HUES48 (cell line): ENCODE measurements around the gene CD300LB.
"Not testable (repeated sequence)": the region's sequence is repeated elsewhere in the genome, so short reads cannot be mapped to it uniquely, and the experiment has no call there.

Source experiments
- H3K27ac ChIP-seq: one replicate; pipeline ENCODE4 v1.7.0; 2013; ENCODE audit warnings: low read depth, low read length, inconsistent platforms
- H3K27me3 ChIP-seq: 2 replicates; pipeline ENCODE4 v1.6.1; 2013; ENCODE audit warnings: mild to moderate bottlenecking, low read length; ENCODE audit not compliant: control insufficient read depth, insufficient read depth
- H3K36me3 ChIP-seq: 2 replicates; pipeline ENCODE4 v1.6.1; 2013; ENCODE audit warnings: low read length; ENCODE audit not compliant: control insufficient read depth, insufficient read depth
- H3K4me1 ChIP-seq: 2 replicates; pipeline ENCODE4 v1.6.1; 2013; ENCODE audit warnings: mild to moderate bottlenecking, low read length; ENCODE audit not compliant: control insufficient read depth, insufficient read depth
- H3K4me3 ChIP-seq: 2 replicates; pipeline ENCODE4 v1.5.1; 2013; ENCODE audit warnings: mild to moderate bottlenecking, low read depth, low read length
- H3K9ac ChIP-seq: 2 replicates; pipeline ENCODE4 v1.6.1; 2013; ENCODE audit warnings: mild to moderate bottlenecking, low read depth, low read length, moderate library complexity
- H3K9me3 ChIP-seq: 2 replicates; pipeline ENCODE4 v1.6.1; 2013; ENCODE audit warnings: low read length; ENCODE audit not compliant: control insufficient read depth, insufficient read depth

The CD300LB gene

DNA sequence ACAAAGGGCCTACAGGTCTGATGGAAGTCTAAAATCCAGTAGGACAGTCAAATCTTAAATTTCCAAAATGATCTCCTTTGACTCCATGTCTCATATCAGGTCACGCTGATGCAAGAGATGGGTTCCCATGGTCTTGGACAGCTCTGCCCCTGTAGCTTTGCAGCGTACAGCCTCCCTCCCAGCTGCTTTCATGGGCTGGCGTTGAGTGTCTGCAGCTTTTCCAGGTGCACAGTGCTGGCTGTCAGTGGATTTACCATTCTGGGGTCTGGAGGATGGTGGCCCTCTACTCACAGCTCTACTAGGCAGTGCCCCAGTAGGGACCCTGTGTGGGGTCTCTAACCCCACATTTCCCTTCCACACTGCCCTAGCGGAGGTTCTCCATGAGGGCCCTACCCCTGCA lies 43.0 kb downstream of the CD300LB start:
- H3K9me3 ChIP-seq, result not testable (repeated sequence)

GRCh38 chr17:74485841-74486240 lies 45.4 kb downstream of the CD300LB start:
- Histone ChIP-seq H3K27ac (no peak overlapping the region), H3K27me3 (no peaks in the 10 kb centered on the region), H3K4me1 (no peaks in the 10 kb centered on the region), H3K9ac (no peak overlapping the region), H3K9me3 (no peaks in the 10 kb centered on the region), H3K36me3 (no peaks in the 10 kb centered on the region), H3K4me3 (no peak overlapping the region)

More for the DNA sequence above, 43.0 kb downstream of the CD300LB start:
- H3K4me3 ChIP-seq, H3K9ac ChIP-seq, H3K36me3 ChIP-seq, H3K27ac ChIP-seq, H3K27me3 ChIP-seq, H3K4me1 ChIP-seq: not testable (repeated sequence)

- no peaks in the 10 kb centered on the region for H3K9me3 ChIP-seq
- H3K36me3 ChIP-seq, result no peaks in the 10 kb centered on the region
- no peaks in the 10 kb centered on the region for H3K27me3 ChIP-seq
- no peak overlapping the region for H3K27ac ChIP-seq
- H3K4me3 ChIP-seq, result no peak overlapping the region
- no peaks in the 10 kb centered on the region for H3K4me1 ChIP-seq
- no peak overlapping the region for H3K9ac ChIP-seq
Observed at GRCh38 chr17:74485022-74485743, 46.1 kb downstream of the CD300LB start.

- Histone ChIP-seq H3K9ac (no peak overlapping the region), H3K36me3 (no peaks in the 10 kb centered on the region), H3K4me1 (no peaks in the 10 kb centered on the region), H3K27me3 (no peaks in the 10 kb centered on the region), H3K4me3 (no peak overlapping the region), H3K9me3 (no peaks in the 10 kb centered on the region), H3K27ac (no peak overlapping the region)
Observed at GRCh38 chr17:74484066-74484465, 47.2 kb downstream of the CD300LB start.

- no peaks in the 10 kb centered on the region for H3K4me1 ChIP-seq
- no peaks in the 10 kb centered on the region for H3K27me3 ChIP-seq
- no peak overlapping the region for H3K27ac ChIP-seq
- H3K9me3 ChIP-seq, result no peaks in the 10 kb centered on the region
- H3K9ac ChIP-seq, result no peak overlapping the region
- H3K36me3 ChIP-seq, result no peaks in the 10 kb centered on the region
- no peak overlapping the region for H3K4me3 ChIP-seq
Observed at GRCh38 chr17:74481621-74482020, 49.7 kb downstream of the CD300LB start.

GRCh38 chr17:74480290-74480689 lies 51.0 kb downstream of the CD300LB start:
- no peaks in the 10 kb centered on the region for H3K4me1 ChIP-seq
- no peak overlapping the region for H3K4me3 ChIP-seq
- H3K36me3 ChIP-seq, result no peaks in the 10 kb centered on the region
- no peak overlapping the region for H3K9ac ChIP-seq
- H3K27me3 ChIP-seq, result no peaks in the 10 kb centered on the region
- peaks cover 8% of the 10 kb centered on the region; the same call in 1 of the 2 replicates for H3K9me3 ChIP-seq
- no peak overlapping the region for H3K27ac ChIP-seq

DNA sequence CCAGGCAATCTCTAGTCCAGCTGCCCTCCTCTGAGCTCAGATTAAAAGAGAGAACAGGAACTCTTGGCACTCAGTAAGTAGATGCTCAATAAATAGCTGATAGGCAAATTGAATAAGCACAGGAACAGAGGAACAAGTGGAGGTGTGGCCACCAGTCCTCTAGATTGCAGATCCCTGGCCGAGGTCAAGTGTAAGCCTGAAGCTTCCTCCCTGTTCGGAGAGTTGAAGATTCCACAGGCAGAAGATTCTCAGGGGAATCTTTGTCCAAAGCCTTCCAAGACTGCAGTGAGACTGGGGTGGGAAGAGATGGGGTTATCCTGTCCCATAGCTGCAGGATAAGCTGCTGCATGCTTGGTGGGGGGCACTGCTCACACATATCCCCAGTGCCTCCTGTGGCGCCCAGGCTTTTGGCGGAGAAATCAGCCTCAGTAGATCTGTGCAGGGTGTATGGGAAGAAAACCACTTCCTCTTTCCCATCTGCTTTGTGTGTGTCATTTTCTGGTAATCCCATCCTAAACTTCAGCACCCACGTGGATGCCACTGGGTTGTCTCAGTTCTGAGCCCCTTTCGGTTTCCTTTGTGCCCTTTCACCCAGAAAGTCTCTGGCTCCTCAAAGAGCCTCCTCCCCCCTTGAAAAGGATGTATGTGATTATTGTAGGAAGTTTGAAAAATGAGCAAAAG lies 52.7 kb downstream of the CD300LB start:
- no peak overlapping the region for H3K9ac ChIP-seq
- H3K27ac ChIP-seq, result no peak overlapping the region
- H3K4me3 ChIP-seq, result no peak overlapping the region
- no peaks in the 10 kb centered on the region for H3K36me3 ChIP-seq
- no peaks in the 10 kb centered on the region for H3K4me1 ChIP-seq
- H3K27me3 ChIP-seq, result no peaks in the 10 kb centered on the region
- peaks cover 11% of the 10 kb centered on the region; the same call in 1 of the 2 replicates for H3K9me3 ChIP-seq

DNA sequence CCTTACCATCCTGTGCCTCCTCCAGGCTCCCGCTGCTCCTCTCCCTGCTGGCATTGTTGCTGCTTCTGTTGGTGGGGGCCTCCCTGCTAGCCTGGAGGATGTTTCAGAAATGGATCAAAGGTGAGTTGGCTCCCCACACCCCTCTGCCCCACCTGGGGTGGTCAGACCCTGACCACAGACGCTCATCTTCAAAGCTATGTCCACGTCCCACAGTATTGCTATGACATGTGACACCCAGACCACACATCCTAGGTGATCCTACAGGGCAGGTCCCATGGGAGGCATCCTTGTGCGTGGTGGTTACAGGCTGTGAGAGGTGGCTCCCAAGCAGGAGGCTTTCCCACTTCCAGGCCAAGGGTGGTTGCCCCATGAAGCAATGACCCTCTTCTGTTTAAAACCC lies 53.9 kb downstream of the CD300LB start:
- H3K36me3 ChIP-seq, result no peaks in the 10 kb centered on the region
- no peak overlapping the region for H3K4me3 ChIP-seq
- no peak overlapping the region for H3K27ac ChIP-seq
- H3K27me3 ChIP-seq, result no peaks in the 10 kb centered on the region
- H3K9me3 ChIP-seq, result peaks cover 11% of the 10 kb centered on the region; the same call in 1 of the 2 replicates
- H3K4me1 ChIP-seq, result no peaks in the 10 kb centered on the region
- H3K9ac ChIP-seq, result no peak overlapping the region

GRCh38 chr17:74475189-74475588 lies 56.1 kb downstream of the CD300LB start:
- Histone ChIP-seq H3K36me3 (no peaks in the 10 kb centered on the region), H3K4me1 (no peaks in the 10 kb centered on the region), H3K9me3 (peaks cover 11% of the 10 kb centered on the region; the same call in 1 of the 2 replicates), H3K4me3 (no peak overlapping the region), H3K9ac (no peak overlapping the region), H3K27ac (no peak overlapping the region), H3K27me3 (no peaks in the 10 kb centered on the region)

GRCh38 chr17:74474043-74474792 lies 57.1 kb downstream of the CD300LB start:
- no peaks in the 10 kb centered on the region for H3K4me1 ChIP-seq

DNA sequence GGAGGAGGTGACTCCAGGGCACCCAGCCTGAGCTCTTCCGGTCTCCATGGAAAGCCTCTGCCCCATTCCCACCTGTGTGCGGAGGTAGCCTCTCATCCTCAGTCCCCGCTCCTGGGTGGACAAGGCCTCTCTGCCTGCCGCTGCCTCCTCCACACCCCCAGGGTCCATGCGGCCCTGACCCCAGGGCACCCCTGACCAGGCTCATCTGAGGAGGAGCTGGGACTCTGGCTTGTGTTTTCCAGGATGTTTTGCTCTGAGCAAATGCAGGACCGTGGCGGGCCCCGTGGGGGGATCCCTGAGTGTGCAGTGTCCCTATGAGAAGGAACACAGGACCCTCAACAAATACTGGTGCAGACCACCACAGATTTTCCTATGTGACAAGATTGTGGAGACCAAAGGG lies 58.0 kb downstream of the CD300LB start:
- Histone ChIP-seq H3K9ac (no peak overlapping the region), H3K9me3 (peaks cover 11% of the 10 kb centered on the region; the same call in 1 of the 2 replicates), H3K4me3 (no peak overlapping the region), H3K4me1 (no peaks in the 10 kb centered on the region), H3K36me3 (no peaks in the 10 kb centered on the region), H3K27me3 (no peaks in the 10 kb centered on the region), H3K27ac (no peak overlapping the region)

More at GRCh38 chr17:74474043-74474792, 57.1 kb downstream of the CD300LB start:
- Histone ChIP-seq H3K9ac (no peak overlapping the region), H3K36me3 (no peaks in the 10 kb centered on the region), H3K4me3 (no peak overlapping the region), H3K27ac (no peak overlapping the region), H3K9me3 (peaks cover 11% of the 10 kb centered on the region; the same call in 1 of the 2 replicates), H3K27me3 (no peaks in the 10 kb centered on the region)
